GM18519 (cell line): ENCODE results near the gene GREM1.

Experiments
- ATAC-seq: cut with Tn5 transposase; IDR thresholded peaks from one replicate; pipeline ENCODE4 v1.9.1; 2021; ENCODE audit warnings: mild to moderate bottlenecking, moderate library complexity; ENCODE audit not compliant: unreplicated experiment, low FRiP score

Gene GREM1

GRCh38 chr15:32717426-32718226 lies at the start of gene GREM1:
Gene GREM1, plus strand, starts transcription at chr15:32718004. Its CDS starts 12,687 bp downstream, at chr15:32730691.
- ATAC-seq: no peak

GRCh38 chr15:32668942-32669341 lies 48.9 kb upstream of the GREM1 start:
- no peak for ATAC-seq

DNA sequence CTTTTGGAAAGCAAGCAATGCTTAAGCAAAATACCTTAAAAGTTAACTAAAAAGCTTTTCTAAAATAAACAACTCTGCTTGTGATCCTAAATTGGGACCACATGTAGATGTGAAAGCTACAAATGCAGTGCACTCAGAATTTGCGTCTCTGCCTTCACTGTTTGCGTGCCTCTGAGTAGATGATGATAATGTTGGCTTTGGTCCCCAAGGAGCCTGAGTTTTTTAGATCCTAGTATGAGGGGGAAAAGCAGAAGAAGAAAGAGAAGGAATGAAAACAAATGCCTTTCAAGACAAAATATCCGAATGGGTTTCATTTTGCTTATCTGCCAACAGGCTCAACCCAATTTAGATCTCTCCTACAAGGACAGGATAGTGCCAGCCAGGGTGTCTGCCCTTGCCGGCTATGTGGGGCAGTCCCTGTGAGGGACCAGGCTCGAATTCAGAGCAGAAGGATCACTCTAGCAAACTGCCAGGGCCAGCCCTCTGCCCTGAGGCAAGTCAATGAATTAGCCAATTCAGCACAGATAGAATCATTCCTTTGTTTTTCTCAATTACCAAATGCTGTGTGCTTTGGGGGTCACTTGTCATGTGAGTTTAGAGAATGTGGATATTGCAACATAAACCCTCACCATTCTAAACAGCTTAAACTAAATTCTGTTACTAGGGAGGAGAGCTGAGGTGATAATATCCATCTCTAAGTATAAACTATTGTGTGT lies 47.8 kb upstream of the GREM1 start:
- ATAC-seq: no peak

- no peak for ATAC-seq
Measured at GRCh38 chr15:32670623-32671022, 47.2 kb upstream of the GREM1 start.

GRCh38 chr15:32671339-32672325 lies 46.2 kb upstream of the GREM1 start:
- no peak for ATAC-seq

- ATAC-seq: no peak
Measured at GRCh38 chr15:32674681-32675080, 43.1 kb upstream of the GREM1 start.

DNA sequence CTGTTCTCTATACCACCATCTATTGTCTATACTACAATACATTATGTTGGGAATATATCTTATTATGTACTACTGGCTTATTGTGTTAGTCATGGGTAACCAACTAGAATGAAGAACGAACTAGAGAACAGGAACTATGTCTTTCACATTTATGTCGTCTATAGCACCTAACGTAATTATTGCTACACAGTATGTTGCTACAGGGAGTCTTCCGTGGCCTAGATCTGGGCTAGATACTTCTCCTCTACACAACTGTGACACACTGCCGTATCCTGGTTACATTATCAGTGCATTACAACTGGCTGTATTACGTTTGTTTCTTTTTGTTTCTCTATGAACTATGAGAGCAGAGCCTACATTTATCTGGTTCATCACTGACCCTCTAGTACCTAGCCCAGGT lies 42.3 kb upstream of the GREM1 start:
- no peak for ATAC-seq

- no peak for ATAC-seq
Measured at GRCh38 chr15:32676169-32676568, 41.6 kb upstream of the GREM1 start.

- no peak for ATAC-seq
Measured at GRCh38 chr15:32677238-32677750, 40.5 kb upstream of the GREM1 start.

DNA sequence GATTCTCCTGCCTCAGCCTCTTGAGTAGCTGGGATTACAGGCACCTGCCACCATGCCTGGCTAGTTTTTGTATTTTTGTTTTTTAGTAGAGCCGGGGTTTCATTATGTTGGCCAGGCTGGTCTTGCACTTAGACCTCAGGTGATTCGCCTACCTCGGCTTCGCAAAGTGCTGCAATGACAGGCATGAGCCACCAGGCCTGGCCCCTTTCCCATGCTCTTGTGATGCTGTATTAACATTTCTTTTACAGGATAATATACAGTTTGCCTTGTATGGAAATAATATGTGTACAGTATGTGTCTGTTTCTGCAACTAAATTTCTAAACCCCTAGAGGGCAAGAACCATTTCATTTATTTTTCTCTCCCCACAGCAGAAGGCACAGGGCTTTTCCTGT lies 38.5 kb upstream of the GREM1 start:
- ATAC-seq: no peak

- no peak for ATAC-seq
Measured at GRCh38 chr15:32682569-32682968, 35.2 kb upstream of the GREM1 start.

- no peak for ATAC-seq
Measured at GRCh38 chr15:32682977-32683630, 34.7 kb upstream of the GREM1 start.

DNA sequence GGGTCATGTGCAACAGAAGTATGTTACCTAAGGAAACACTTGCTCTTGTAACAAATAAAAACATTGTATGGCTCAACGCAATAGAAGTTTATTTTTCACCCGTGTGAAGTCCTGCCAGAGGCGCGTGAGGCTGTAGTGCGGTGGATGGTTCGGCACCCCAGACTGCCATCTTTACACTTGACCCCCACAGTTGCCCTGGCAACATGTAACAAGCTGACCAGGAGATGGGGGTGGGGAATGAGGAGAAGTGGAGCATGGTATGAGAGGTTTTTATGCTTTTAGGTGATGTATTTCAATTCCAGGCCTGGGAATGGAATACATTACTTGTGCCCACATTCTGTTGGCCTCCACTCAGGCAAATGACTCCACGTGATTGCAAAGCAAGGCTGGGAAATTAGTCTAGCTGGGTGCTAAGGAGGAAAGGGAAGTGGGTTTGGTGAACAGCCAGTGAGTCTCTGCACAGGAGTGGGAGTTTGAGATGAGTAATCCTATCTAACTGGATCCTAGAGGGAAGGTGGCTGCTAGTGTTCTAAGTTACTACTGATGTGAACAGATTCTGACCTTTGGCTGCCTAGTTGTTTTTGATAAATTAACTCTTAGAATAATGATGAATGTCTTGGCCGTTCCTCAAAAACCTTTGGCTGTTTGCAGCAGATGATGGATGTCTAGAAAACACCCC lies 33.8 kb upstream of the GREM1 start:
- no peak for ATAC-seq

GRCh38 chr15:32685576-32685975 lies 32.2 kb upstream of the GREM1 start:
- no peak for ATAC-seq

DNA sequence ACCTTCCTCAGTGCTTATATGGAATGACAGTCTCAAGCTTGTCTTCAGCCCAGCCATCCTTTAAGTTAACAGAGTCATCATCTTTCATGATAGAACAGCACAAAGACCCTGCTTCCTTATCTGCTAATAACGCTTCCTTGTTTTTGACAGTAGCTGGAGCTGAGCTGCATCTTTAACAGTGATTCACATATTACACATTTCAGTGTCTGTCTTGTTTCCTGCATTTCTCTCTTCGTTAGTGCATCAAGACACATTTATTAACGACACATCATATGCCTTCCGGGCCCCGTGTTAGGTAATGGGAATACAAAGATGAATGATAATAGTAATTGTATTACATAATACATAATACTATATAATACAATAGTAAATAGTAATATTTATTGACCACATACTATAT lies 30.2 kb upstream of the GREM1 start:
- ATAC-seq: no peak

GRCh38 chr15:32688151-32688639 lies 29.6 kb upstream of the GREM1 start:
- no peak for ATAC-seq

DNA sequence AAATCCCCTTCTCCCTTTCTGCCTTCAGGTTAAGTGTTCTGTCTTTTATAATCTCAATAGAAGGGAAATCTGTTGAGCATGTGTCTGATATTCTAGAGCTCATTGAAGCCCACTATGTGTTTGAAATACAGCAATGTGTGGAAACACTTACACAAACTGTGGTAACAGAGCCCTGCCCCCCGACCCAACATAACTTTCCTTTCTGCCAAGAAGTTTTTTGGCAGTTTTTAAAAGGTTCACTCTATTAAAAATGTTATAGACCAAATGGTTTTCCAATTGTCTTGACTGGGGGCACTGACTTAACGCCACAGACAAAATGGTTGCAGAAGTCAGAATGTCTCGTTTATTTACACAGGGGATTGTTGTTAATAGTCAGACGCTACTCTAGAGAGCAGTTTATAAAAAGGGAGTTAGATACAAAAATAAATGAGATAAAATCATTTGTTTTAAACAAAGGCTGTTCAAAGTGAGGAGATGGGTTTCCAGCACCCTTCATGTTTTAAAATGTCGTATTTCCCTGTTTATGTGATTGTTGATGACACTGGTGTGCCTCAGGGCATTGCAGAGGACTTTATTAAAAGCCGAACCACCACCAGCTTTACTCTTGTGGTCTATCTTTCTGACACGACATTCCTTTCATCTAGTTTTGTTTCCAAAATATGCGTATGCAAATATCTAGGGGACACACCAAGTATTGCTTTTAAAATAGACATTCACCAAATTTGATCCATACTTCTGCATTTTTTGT lies 26.7 kb upstream of the GREM1 start:
- no peak for ATAC-seq

- no peak for ATAC-seq
Measured at GRCh38 chr15:32691689-32692038, 26.1 kb upstream of the GREM1 start.

DNA sequence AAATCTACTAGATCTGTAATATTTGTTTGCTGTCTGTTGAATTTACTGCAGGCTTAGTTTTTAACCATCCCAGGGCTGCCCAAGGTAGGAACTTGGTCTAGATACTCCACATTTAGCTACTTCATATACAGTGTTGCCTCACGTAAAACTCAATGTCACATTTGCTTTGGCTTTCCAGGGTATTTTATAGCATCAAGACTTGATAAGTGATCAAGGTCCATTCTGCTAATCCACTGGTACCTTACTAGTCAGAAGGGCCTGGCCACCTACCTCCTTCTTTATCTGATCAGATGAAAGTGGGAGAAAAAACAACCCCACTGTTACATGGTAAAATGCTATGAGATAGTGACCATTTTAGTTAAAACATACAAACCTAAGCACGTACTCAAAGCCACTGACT lies 25.5 kb upstream of the GREM1 start:
- no peak for ATAC-seq
